K562 (cell line): ENCODE measurements around the gene FFAR4. TPM values are rescaled to one million over a fixed set of nuclear protein-coding genes. Genes with fewer than 3 reads are reported as not detected.

Experiments
- ATAC-seq: fragments of 200-7000 bp; cut with Tn5 transposase; 3 replicates; pipeline ENCODE4 v1.9.1; 2020; ENCODE audit warnings: moderate library complexity
- BruUV-seq: library from RNA; stranded (reverse); fragments of 400-500 nt; replicated peaks from 2 replicates; lab custom pipeline; 2021; lab: Mats Ljungman, UMichigan
- CTCF ChIA-PET: fragments of 300-600 bp; formaldehyde crosslinking; extraction: SDS; loops from one replicate; lab custom pipeline; 2021; ENCODE audit warnings: low intra/inter-chr PET ratio; lab: Yijun Ruan, JAX
- POLR2A ChIA-PET: fragments of 300-600, 350-650 bp; sonication (Branson Sonifier 250); formaldehyde crosslinking; extraction: SDS; loops from one replicate; lab custom pipeline; 2021; ENCODE audit warnings: antibody characterized with exemption, inconsistent platforms; lab: Yijun Ruan, JAX
- DNase-seq, 4 experiments: peaks; one replicate each; pipeline versions ENCODE4 v3.0.0 to v3.0.0-alpha.2; 2011 to 2018; ENCODE audit warnings: low spot score in 3 of 4, mixed read lengths in 3 of 4; ENCODE audit errors: extremely low read depth in 1 of 4
- FAIRE-seq: peaks from 2 replicates; lab custom pipeline; 2011; peaks lifted over from hg19 to GRCh38; lab: Jason Lieb, UNC
- H2AFZ ChIP-seq: 2 replicates; pipeline ENCODE4 v1.6.0; 2011; ENCODE audit warnings: low read depth, low read length, control low read depth, inconsistent platforms
- H3K27ac ChIP-seq: fragments of 200-600 bp; 3 replicates; pipeline ENCODE4 v1.8.0; 2011; ENCODE audit warnings: low read depth, mild to moderate bottlenecking, control low read depth, inconsistent platforms, low read length, moderate library complexity, mixed read lengths; ENCODE audit errors: extremely low read depth
- H3K27me3 ChIP-seq, 2 experiments: fragments of 300-600 bp in 1 of 2; 2 replicates in 1 of 2; 3 replicates in 1 of 2; pipeline versions ENCODE4 v1.6.0 to v1.8.0; 2011; ENCODE audit warnings: inconsistent platforms in 2 of 2, low read length in 2 of 2, mild to moderate bottlenecking in 1 of 2, mixed read lengths in 1 of 2, moderate library complexity in 1 of 2; ENCODE audit not compliant: control insufficient read depth in 2 of 2, insufficient read depth in 2 of 2
- H3K36me3 ChIP-seq: fragments of 300-600 bp; 3 replicates; pipeline ENCODE4 v1.8.0; 2011; ENCODE audit warnings: mild to moderate bottlenecking, low read length, inconsistent platforms; ENCODE audit not compliant: control insufficient read depth, insufficient read depth
- H3K4me1 ChIP-seq, 2 experiments: fragments of 200-600 bp in 1 of 2; replicated peaks in 1 of 2; 2 replicates in 1 of 2; 3 replicates in 1 of 2; pipeline versions ENCODE4 v1.5.1 to v1.8.0; 2011; ENCODE audit warnings: inconsistent platforms in 2 of 2, low read length in 2 of 2, mild to moderate bottlenecking in 1 of 2, mixed read lengths in 1 of 2, moderate library complexity in 1 of 2; ENCODE audit not compliant: control insufficient read depth in 2 of 2, insufficient read depth in 2 of 2
- H3K4me2 ChIP-seq: 2 replicates; pipeline ENCODE4 v1.6.1; 2011; ENCODE audit warnings: low read length, control low read depth, inconsistent platforms, mixed read lengths; ENCODE audit not compliant: insufficient read depth
- H3K4me3 ChIP-seq: fragments of 200-600 bp; sonication (generic), shearing (Covaris generic); 2 replicates; pipeline ENCODE4 v1.5.1; 2016; ENCODE audit warnings: control low read depth, inconsistent platforms
- H3K79me2 ChIP-seq: fragments of 200-600 bp; 3 replicates; pipeline ENCODE4 v1.8.0; 2011; ENCODE audit warnings: low read length, inconsistent platforms; ENCODE audit not compliant: control insufficient read depth, insufficient read depth
- H3K9ac ChIP-seq, 2 experiments: 2 replicates each; pipeline versions ENCODE4 v1.6.0 to v1.6.1; 2011; ENCODE audit warnings: low read depth in 2 of 2, low read length in 2 of 2, control low read depth in 1 of 2, inconsistent platforms in 1 of 2, mild to moderate bottlenecking in 1 of 2, mixed read lengths in 1 of 2; ENCODE audit not compliant: insufficient read depth in 1 of 2
- H3K9me1 ChIP-seq: one replicate; pipeline ENCODE4 v1.6.0; 2011; ENCODE audit warnings: inconsistent platforms, mild to moderate bottlenecking, low read length, moderate library complexity; ENCODE audit not compliant: control insufficient read depth, insufficient read depth
- H3K9me3 ChIP-seq: replicated peaks from 2 replicates; pipeline ENCODE4 v1.5.1; 2011; ENCODE audit warnings: low read depth, low read length, inconsistent platforms; ENCODE audit not compliant: control insufficient read depth, insufficient read depth
- H4K20me1 ChIP-seq: replicated peaks from 2 replicates; pipeline ENCODE4 v1.6.1; 2011; ENCODE audit warnings: low read length, inconsistent platforms, mixed read lengths; ENCODE audit not compliant: control insufficient read depth, insufficient read depth
- BHLHE40 ChIP-seq: IDR thresholded peaks from 2 replicates; pipeline ENCODE4 v1.6.1; 2011; ENCODE audit warnings: low read length, improper control_type of control experiment
- CHD4 ChIP-seq: fragments of 200-600 bp; sonication (generic); IDR thresholded peaks from 3 replicates; pipeline ENCODE4 v1.6.1; 2012; ENCODE audit warnings: low read depth, mild to moderate bottlenecking, mixed read lengths, low read length, inconsistent platforms; ENCODE audit not compliant: insufficient read depth, insufficient replicate concordance, poor library complexity, severe bottlenecking
- DIDO1 ChIP-seq: fragments of 450-650 bp; IDR thresholded peaks from 2 replicates; pipeline ENCODE4 v1.6.1; 2016; ENCODE audit warnings: low read depth, missing biosample characterization, missing genetic modification characterization
- ELF2 ChIP-seq: fragments of 250-450 bp; sonication (Bioruptor Pico); IDR thresholded peaks from 2 replicates; pipeline ENCODE4 v1.5.0; 2021; ENCODE audit warnings: mild to moderate bottlenecking
- FOSL1 ChIP-seq: fragments of 200-800 bp; sonication (Bioruptor generic); conservative IDR thresholded peaks from 2 replicates; pipeline ENCODE4 v1.6.1; 2016; ENCODE audit warnings: missing genetic modification characterization, missing compliant biosample characterization
- FOXA1 ChIP-seq: fragments of 450-650 bp; IDR thresholded peaks from 2 replicates; pipeline ENCODE4 v1.6.1; 2016; ENCODE audit warnings: mild to moderate bottlenecking, borderline replicate concordance
- NUFIP1 ChIP-seq: fragments of 450-650 bp; IDR thresholded peaks from 2 replicates; pipeline ENCODE4 v1.6.1; 2018; ENCODE audit not compliant: partially characterized antibody
- RBFOX2 ChIP-seq: fragments of 200-400 bp; formaldehyde crosslinking; IDR thresholded peaks from 2 replicates; pipeline ENCODE4 v1.6.1; 2017; ENCODE audit warnings: low read depth, mild to moderate bottlenecking, low read length, moderate library complexity
- RBM17 ChIP-seq: fragments of 200-400 bp; formaldehyde crosslinking; IDR thresholded peaks from 2 replicates; pipeline ENCODE4 v1.6.1; 2017; ENCODE audit warnings: low read depth, mild to moderate bottlenecking, low read length, borderline replicate concordance
- STAG1 ChIP-seq: sonication (generic); formaldehyde crosslinking; IDR thresholded peaks from 2 replicates; pipeline ENCODE4 v1.5.0; 2020; ENCODE audit warnings: missing genetic modification reagents, borderline replicate concordance
- TCF3 ChIP-seq: sonication (generic); formaldehyde crosslinking; IDR thresholded peaks from 2 replicates; pipeline ENCODE4 v1.4.0; 2020; ENCODE audit warnings: mild to moderate bottlenecking, missing genetic modification reagents
- ZBTB1 ChIP-seq: sonication (generic); formaldehyde crosslinking; IDR thresholded peaks from 2 replicates; pipeline ENCODE4 v1.8.1; 2023; ENCODE audit warnings: missing genetic modification reagents, low read depth, mild to moderate bottlenecking, borderline replicate concordance
- ZNF23 ChIP-seq: fragments of 250-450 bp; sonication (Bioruptor Pico); IDR thresholded peaks from 2 replicates; pipeline ENCODE4 v1.4.0; 2020; ENCODE audit warnings: mild to moderate bottlenecking
- WGBS: fragments of 100-300 bp; shearing (Covaris generic); methylation state at CpG from one replicate; pipeline ENCODE4 v1.1.6; 2016; ENCODE audit warnings: low coverage, mixed read lengths; ENCODE audit not compliant: insufficient coverage; ENCODE audit errors: missing lambda C conversion rate; 5-methylcytosine and 5-hydroxymethylcytosine counted together
- in situ Hi-C: fragments of 300-500 bp; cut with MboI; formaldehyde crosslinking; loops from 4 replicates; pipeline ENCODE4 v1.15.0; 2018; ENCODE audit warnings: inconsistent platforms, mixed read lengths
- intact Hi-C: fragments of 100-400 bp; cut with micrococcal nuclease; formaldehyde crosslinking; loops from 2 replicates; pipeline ENCODE4 v1.14.2; 2022
- polyA plus RNA-seq, 8 experiments: library from polyadenylated mRNA; depleted of rRNA in 4 of 8; stranded (reverse) in 5 of 8; unstranded in 3 of 8; fragments of >200 nt; fragmentation: Nextera tagmentation in 2 of 8; fragmentation: Illumina TruSeq in 1 of 8; extraction: Ambion mirVana in 2 of 8; extraction: Trizol in 1 of 8; gene quantifications; 2 replicates each; pipeline versions ENCODE4 v1.2.1 to v1.2.3, GENCODE V29; 2011 to 2014; ENCODE audit warnings: inconsistent platforms in 1 of 8, missing spikeins in 1 of 8
- total RNA-seq, 7 experiments: library from RNA; depleted of rRNA in 6 of 7; stranded (reverse); fragments of >200 nt in 6 of 7; fragmentation: Illumina TruSeq in 2 of 7; extraction: Trizol in 2 of 7; gene quantifications; 2 replicates each; pipeline versions ENCODE4 v1.2.1 to v1.2.3, GENCODE V29; 2011 to 2021; ENCODE audit warnings: low replicate concordance in 1 of 7
- TF ChIP-seq, protein P1 (sequence below), 2 experiments: fragments of 450-650 bp; conservative IDR thresholded peaks; 2 replicates each; pipeline ENCODE4 v1.6.1; 2017; ENCODE audit warnings: mild to moderate bottlenecking in 2 of 2, moderate library complexity in 2 of 2

FFAR4 gene
- total and polyA plus RNA-seq, 9 of the 15 experiments (the other 6 are each of a cell fraction or from before 2014, with no cell fraction given): not detected

DNA sequence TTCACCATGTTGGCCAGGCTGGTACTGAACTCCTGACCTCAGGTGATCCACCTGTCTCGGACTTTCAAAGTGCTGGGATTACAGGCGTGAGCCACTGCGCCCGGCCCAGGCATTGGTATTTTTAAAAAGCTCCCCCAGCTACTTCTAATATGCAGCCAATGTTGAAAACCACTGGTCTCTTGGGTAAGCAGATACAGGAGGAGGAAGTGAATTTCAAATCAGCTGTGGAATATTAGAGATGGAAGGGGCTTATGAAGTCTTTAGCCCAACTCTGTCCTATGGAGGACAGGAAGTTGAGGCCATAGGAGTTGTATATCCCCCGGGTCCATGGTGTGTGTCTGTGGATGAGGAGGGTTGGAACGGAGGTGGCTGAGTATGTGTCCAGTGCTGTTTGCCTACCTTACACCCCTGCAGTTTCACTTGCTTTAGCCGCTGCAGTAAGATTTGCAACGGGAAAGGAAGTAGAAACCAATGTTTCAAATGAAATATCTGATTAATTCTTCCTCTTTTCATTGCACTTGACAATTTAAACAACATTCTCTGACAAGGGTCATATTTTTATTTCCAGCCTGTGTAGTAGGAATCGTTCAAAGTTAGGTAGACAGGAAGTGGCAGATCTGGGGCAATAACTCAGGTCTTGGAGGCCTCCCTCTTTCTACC is 49.2 kb downstream of the FFAR4 start (continued):
- no peak for TF ChIP-seq RBFOX2
- TF ChIP-seq, protein P1, sequence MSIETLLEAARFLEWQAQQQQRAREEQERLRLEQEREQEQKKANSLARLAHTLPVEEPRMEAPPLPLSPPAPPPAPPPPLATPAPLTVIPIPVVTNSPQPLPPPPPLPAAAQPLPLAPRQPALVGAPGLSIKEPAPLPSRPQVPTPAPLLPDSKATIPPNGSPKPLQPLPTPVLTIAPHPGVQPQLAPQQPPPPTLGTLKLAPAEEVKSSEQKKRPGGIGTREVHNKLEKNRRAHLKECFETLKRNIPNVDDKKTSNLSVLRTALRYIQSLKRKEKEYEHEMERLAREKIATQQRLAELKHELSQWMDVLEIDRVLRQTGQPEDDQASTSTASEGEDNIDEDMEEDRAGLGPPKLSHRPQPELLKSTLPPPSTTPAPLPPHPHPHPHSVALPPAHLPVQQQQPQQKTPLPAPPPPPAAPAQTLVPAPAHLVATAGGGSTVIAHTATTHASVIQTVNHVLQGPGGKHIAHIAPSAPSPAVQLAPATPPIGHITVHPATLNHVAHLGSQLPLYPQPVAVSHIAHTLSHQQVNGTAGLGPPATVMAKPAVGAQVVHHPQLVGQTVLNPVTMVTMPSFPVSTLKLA (conservative IDR thresholded peaks at IDR 0.05): no peak
- no peak for TF ChIP-seq BHLHE40

- Histone ChIP-seq H3K9me1 (no peaks in the 10 kb centered on the region), H3K4me1 (no peaks in the 10 kb centered on the region), H3K4me2 (no peak overlapping the region), H3K79me2 (no peaks in the 10 kb centered on the region), H3K36me3 (no peaks in the 10 kb centered on the region), H3K4me3 (no peak overlapping the region), H3K27me3 (peaks cover 2 to 11% of the 10 kb centered on the region in 2 experiments; a peak in 2 of 5 replicates), H4K20me1 (no peaks in the 10 kb centered on the region), H3K27ac (no peak overlapping the region), H3K9ac (no peak overlapping the region), H3K9me3 (no peaks in the 10 kb centered on the region), H2AFZ (no peak overlapping the region)
- BruUV-seq: no TSS peak
- 0% methylated on average over 7 of the region's 7 CpGs for WGBS
- in situ Hi-C loops (no loop called here), intact Hi-C loops (no loop called here)
- CTCF ChIA-PET: no interaction called here
- no peak for ATAC-seq
- no peak for DNase-seq
- POLR2A ChIA-PET: no interaction called here
- no peak for FAIRE-seq
- TF ChIP-seq FOSL1 (no peak), ELF2 (CRISPR knock-in tag) (no peak), RBM17 (no peak), ZNF23 (CRISPR knock-in tag) (no peak), NUFIP1 (no peak), ZBTB1 (CRISPR knock-in tag) (no peak), DIDO1 (tag) (no peak), STAG1 (no peak), TCF3 (CRISPR knock-in tag) (no peak), CHD4 (no peak), FOXA1 (no peak)
Observed at GRCh38 chr10:93620925-93621324, 54.5 kb downstream of the FFAR4 start.
